Measurements from ENCODE around the gene MEIS2. TPM values are rescaled to one million over a fixed set of nuclear protein-coding genes. Genes with fewer than 3 reads are reported as not detected.

Gene MEIS2
- total RNA-seq, 1 experiment from 2014 or later, result 4.2 TPM

- DNase-seq (ENCODE audit: low read depth in 1 of 2, low spot score in 2 of 2), result no peak
- Histone ChIP-seq H3K27ac (no peak overlapping the region), H3K27me3 (replicated peaks) (no peaks in the 10 kb centered on the region), H3K9me3 (replicated peaks) (no peaks in the 10 kb centered on the region), H3K4me3 (no peak overlapping the region), H3K4me1 (replicated peaks) (no peaks in the 10 kb centered on the region), H3K36me3 (no peaks in the 10 kb centered on the region)
Observed at GRCh38 chr15:36947035-36947719, 153.2 kb downstream of the MEIS2 start.

DNA sequence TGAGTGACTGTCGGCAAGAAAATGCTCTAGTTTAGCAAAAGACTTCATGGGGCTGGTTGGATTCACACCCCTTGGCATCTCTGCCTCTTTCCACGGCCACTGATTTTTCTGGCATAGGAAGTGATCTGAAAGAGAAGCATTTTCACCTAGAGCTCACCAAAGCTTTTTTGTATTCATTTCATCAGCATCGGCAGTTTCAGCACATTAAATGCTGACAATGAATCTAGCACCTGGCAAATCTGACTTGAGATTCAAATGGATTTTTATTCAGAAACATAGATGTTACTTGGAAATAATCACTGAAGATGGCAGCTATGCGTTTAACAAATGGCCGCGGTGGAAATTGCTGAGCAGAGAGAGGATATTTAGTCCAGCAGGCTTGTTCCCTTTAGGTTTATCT, 155.9 kb downstream of the MEIS2 start:
- H3K27ac ChIP-seq, result no peak overlapping the region
- H3K36me3 ChIP-seq, result no peaks in the 10 kb centered on the region
- no peaks in the 10 kb centered on the region for H3K4me1 ChIP-seq (replicated peaks)
- no peak overlapping the region for H3K4me3 ChIP-seq
- DNase-seq (ENCODE audit: low read depth in 1 of 2, low spot score in 2 of 2), result no peak
- no peaks in the 10 kb centered on the region for H3K27me3 ChIP-seq (replicated peaks)
- H3K9me3 ChIP-seq (replicated peaks), result no peaks in the 10 kb centered on the region

DNA sequence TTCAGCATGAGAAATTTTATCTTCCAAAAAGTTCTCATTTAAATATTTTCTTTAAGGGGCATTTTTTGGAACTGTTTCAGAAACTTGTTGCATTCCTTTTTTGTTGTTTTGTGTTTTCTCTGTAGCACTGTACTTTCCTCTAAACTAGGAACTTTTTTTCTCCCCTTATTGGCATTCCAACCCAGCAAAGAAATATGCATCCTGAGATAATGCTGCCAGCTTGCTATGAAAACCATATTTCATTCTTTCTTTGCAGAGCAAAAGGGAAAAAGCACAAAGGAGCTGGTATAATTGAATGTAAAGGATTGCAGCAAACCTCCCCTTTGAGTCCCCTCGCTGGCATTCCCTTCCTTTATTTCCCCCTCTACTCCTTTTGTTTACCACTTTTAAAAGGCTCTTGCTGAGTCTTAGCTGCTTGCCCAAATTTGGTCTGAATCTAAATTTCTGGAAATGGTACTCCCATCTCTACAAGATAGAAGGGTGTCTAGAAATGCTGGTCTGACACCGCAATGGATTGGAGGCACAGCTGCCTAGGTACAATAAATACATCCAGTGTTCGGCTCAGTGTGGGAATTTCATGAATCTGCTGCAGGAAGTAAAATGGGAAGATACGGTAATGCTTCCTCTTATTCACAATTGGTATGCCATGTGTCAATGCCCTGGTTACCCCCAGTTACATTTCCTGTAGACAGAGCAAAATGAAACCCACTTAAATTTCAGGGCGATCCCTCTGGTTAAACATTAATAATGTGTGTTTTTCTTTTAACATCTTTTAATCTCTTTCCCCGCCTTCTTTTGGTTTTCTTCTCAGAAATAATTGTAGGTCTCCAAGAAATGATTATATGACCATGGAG, 156.6 kb downstream of the MEIS2 start:
- Histone ChIP-seq H3K4me1 (replicated peaks) (no peaks in the 10 kb centered on the region), H3K27ac (no peak overlapping the region), H3K9me3 (replicated peaks) (no peaks in the 10 kb centered on the region), H3K4me3 (no peak overlapping the region), H3K36me3 (no peaks in the 10 kb centered on the region), H3K27me3 (replicated peaks) (no peaks in the 10 kb centered on the region)
- DNase-seq (ENCODE audit: low read depth in 1 of 2, low spot score in 2 of 2), result no peak

DNA sequence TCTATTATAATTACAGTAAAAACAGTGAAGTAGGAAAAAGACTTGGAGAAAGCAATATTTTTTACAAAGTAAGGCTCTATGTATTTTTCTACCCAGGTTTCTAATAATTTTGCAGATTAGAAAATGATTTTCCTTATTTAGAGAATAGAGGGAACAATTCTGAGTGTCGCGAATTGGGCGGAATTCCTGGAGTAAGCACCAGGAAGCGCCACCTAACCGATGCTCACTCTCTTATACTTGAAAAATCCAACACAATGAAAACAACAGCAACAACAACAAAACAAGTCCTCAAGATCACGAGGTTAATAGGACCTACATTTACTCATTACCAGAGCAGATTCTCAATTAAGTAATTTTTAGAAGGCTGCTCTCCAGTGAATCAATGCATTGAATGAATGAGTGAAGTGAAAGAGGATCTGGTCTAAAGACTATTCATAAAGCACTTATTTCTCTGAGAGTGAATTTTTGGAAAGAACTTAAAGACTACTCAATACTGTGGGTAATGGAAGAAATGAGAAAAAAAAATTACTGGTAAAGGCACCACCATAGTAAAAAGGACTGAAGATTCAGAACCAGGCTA, 158.0 kb downstream of the MEIS2 start:
- no peaks in the 10 kb centered on the region for H3K9me3 ChIP-seq (replicated peaks)
- H3K36me3 ChIP-seq, result no peaks in the 10 kb centered on the region
- H3K27ac ChIP-seq, result no peak overlapping the region
- H3K4me1 ChIP-seq (replicated peaks), result no peaks in the 10 kb centered on the region
- H3K27me3 ChIP-seq (replicated peaks), result no peaks in the 10 kb centered on the region
- DNase-seq (ENCODE audit: low read depth in 1 of 2, low spot score in 2 of 2), result no peak
- no peak overlapping the region for H3K4me3 ChIP-seq

DNA sequence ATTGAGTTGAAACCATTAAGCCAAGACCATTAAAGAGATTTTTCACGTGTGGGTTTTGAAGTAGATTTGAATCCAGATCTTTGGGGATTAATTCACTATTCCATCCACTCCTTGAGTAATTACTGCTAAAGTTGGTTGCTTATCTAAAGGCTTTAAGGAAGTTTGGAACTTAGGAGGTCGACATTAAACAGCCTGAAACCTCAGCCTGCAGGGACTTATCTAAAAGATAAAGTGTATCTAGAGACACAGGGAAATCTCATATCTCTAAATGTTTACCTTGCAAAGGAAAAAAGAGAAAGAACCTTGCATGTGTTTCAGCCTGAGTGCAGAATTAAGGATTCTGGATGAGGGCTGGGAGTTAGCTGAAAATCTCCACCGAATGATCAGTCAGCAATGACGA, 158.6 kb downstream of the MEIS2 start:
- Histone ChIP-seq H3K36me3 (no peaks in the 10 kb centered on the region), H3K27ac (no peak overlapping the region), H3K4me3 (no peak overlapping the region), H3K9me3 (replicated peaks) (no peaks in the 10 kb centered on the region), H3K4me1 (replicated peaks) (no peaks in the 10 kb centered on the region), H3K27me3 (replicated peaks) (no peaks in the 10 kb centered on the region)
- DNase-seq (ENCODE audit: low read depth in 1 of 2, low spot score in 2 of 2), result no peak

GRCh38 chr15:36940636-36941260, 159.6 kb downstream of the MEIS2 start:
- Histone ChIP-seq H3K4me3 (no peak overlapping the region), H3K9me3 (replicated peaks) (no peaks in the 10 kb centered on the region), H3K4me1 (replicated peaks) (no peaks in the 10 kb centered on the region), H3K27me3 (replicated peaks) (no peaks in the 10 kb centered on the region), H3K36me3 (no peaks in the 10 kb centered on the region), H3K27ac (no peak overlapping the region)
- no peak for DNase-seq (ENCODE audit: low read depth in 1 of 2, low spot score in 2 of 2)

DNA sequence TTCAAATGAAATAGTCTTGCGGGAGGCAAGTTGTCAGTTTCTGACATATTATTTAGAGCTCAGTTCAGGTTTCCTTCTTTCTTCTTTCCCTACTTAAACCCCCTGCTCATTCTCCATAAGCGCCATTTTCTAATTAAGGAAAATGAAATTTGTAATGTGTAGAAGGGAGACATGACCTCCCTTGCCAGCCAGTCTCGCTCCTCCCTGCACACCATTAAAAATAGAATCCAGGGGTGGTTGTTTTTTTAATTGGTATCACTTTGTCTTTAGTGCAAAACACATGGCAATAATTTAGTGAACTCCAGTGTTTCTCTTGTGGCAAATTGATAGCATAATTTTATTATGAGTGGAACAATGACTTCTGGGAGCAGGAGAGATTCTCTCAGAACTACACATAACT, 160.1 kb downstream of the MEIS2 start:
- no peaks in the 10 kb centered on the region for H3K36me3 ChIP-seq
- H3K4me3 ChIP-seq, result no peak overlapping the region
- DNase-seq (ENCODE audit: low read depth in 1 of 2, low spot score in 2 of 2), result no peak
- H3K9me3 ChIP-seq (replicated peaks), result no peaks in the 10 kb centered on the region
- H3K4me1 ChIP-seq (replicated peaks), result no peaks in the 10 kb centered on the region
- H3K27me3 ChIP-seq (replicated peaks), result no peaks in the 10 kb centered on the region
- no peak overlapping the region for H3K27ac ChIP-seq

DNA sequence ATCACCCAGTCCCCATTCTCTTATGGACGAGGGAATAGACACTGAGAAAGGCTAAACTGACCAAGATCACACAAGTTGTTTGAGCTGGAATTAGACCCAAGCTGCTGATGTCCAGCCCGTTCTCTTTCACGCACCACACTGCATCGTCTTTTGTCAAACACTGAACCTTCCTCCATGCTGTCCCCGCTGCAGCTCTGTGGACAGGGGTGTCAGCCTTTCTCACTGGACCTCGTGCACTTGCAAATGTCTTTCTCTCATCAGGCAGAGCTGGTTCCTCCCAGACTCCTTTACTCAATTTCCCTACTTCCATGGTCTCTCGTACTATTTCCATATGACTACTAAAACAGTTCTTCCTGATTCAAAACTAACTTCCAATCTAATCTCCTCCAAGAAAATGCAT, 161.6 kb downstream of the MEIS2 start:
- Histone ChIP-seq H3K27ac (no peak overlapping the region), H3K9me3 (replicated peaks) (no peaks in the 10 kb centered on the region), H3K27me3 (replicated peaks) (no peaks in the 10 kb centered on the region), H3K4me3 (no peak overlapping the region), H3K4me1 (replicated peaks) (no peaks in the 10 kb centered on the region), H3K36me3 (no peaks in the 10 kb centered on the region)
- no peak for DNase-seq (ENCODE audit: low read depth in 1 of 2, low spot score in 2 of 2)

DNA sequence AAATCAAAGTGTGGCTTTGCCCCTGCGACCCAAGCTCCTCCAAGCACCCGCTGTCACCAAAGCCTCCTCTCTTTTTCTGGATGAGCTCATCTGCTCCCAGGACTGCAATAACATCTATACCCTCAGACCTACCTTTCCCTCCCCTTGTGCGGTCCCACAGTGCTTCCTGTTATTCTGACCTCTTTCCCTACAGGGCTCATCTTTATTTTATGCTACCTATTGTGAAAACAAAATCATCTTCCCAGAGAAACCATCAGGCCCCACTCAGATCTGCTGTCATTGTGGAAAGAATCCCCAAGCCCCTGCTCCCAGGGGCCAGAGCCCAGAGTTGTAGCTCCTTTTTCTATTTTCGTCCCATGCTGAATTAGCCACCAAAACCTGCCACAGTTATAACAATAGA, 162.2 kb downstream of the MEIS2 start:
- H3K4me3 ChIP-seq, result no peak overlapping the region
- H3K27ac ChIP-seq, result no peak overlapping the region
- no peaks in the 10 kb centered on the region for H3K9me3 ChIP-seq (replicated peaks)
- H3K4me1 ChIP-seq (replicated peaks), result no peaks in the 10 kb centered on the region
- H3K27me3 ChIP-seq (replicated peaks), result no peaks in the 10 kb centered on the region
- DNase-seq (ENCODE audit: low read depth in 1 of 2, low spot score in 2 of 2), result no peak
- no peaks in the 10 kb centered on the region for H3K36me3 ChIP-seq

DNA sequence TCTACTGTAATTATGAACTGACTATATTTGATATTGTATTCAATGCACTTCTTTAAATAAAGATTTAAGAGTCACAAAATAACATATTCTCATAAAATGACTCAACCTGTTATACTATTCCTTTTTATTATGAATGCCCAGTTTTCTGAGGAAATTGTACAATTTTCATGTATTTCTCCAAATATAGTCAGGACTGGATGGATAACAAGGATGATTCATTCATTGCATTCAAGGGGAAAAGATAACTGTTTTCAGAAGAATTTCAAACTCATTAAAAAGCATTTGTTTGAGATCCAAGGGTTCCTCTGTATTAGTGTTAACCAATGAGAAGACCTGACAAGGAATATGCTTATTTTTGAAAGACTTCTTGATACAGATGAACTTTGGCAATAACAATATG, 163.7 kb downstream of the MEIS2 start:
- DNase-seq (ENCODE audit: low read depth in 1 of 2, low spot score in 2 of 2), result no peak
- Histone ChIP-seq H3K9me3 (replicated peaks) (no peaks in the 10 kb centered on the region), H3K36me3 (no peaks in the 10 kb centered on the region), H3K4me1 (replicated peaks) (no peaks in the 10 kb centered on the region), H3K27ac (no peak overlapping the region), H3K4me3 (no peak overlapping the region), H3K27me3 (replicated peaks) (no peaks in the 10 kb centered on the region)

DNA sequence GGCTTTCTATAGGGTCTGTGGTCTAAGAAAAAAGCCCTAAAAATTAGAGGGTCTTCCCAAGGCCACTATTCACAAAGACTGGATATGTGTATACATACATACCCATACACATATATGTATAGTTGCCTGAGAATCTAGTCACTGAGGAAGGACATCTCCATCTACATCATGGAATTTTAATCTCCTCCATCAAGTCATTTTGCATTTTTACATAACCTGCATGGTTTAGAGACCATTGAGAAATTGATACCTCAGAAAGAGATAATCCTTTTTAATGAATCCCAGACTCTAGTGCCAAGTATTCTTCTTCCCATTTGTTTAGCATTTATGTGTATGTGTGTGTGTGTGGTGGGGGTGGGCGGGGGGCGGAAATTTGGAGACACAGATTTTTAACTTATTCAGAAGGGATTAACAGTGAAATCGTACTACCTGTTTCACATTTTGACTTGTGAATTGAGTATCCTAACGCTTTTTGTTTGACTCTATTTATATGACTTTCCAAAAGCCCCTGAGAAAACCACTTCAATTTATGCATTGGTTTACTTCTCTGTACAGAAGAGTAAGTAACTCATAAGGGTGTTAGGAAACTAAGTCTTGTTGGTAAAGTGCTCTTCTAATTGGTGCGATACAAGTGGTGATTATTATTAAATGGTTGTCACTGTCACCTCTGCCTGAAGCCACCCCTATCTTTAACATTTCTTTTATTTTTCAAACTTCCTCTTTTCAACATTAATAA, 166.9 kb downstream of the MEIS2 start:
- no peak overlapping the region for H3K27ac ChIP-seq
- H3K36me3 ChIP-seq, result no peaks in the 10 kb centered on the region
- no peaks in the 10 kb centered on the region for H3K27me3 ChIP-seq (replicated peaks)
- no peak for DNase-seq (ENCODE audit: low read depth in 1 of 2, low spot score in 2 of 2)
- H3K4me3 ChIP-seq, result no peak overlapping the region
- no peaks in the 10 kb centered on the region for H3K9me3 ChIP-seq (replicated peaks)
- H3K4me1 ChIP-seq (replicated peaks), result no peaks in the 10 kb centered on the region

DNA sequence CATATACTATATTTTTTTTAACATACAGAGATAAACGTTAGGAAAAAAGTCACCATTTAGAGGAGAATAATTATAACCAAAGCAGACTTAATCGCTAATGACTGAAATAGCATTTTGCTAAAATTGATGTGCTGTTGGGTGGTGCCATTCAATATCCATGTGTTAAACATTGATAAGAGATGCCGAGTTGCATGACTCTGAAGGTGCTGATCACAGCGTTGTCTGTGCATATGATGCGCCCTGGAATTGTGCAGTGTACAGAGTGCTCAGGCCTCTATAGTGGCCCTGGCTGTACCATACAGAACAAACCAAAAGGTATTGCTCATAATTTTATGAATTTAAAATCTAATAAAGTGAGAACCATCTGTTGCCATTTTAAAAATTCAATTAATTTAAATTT, 168.3 kb downstream of the MEIS2 start:
- no peaks in the 10 kb centered on the region for H3K27me3 ChIP-seq (replicated peaks)
- H3K4me3 ChIP-seq, result no peak overlapping the region
- no peak for DNase-seq (ENCODE audit: low read depth in 1 of 2, low spot score in 2 of 2)
- H3K4me1 ChIP-seq (replicated peaks), result no peaks in the 10 kb centered on the region
- H3K27ac ChIP-seq, result no peak overlapping the region
- H3K9me3 ChIP-seq (replicated peaks), result no peaks in the 10 kb centered on the region
- H3K36me3 ChIP-seq, result no peaks in the 10 kb centered on the region

- no peaks in the 10 kb centered on the region for H3K9me3 ChIP-seq (replicated peaks)
- H3K4me3 ChIP-seq, result no peak overlapping the region
- no peaks in the 10 kb centered on the region for H3K27me3 ChIP-seq (replicated peaks)
- DNase-seq (ENCODE audit: low read depth in 1 of 2, low spot score in 2 of 2), result no peak
- H3K27ac ChIP-seq, result no peak overlapping the region
- H3K36me3 ChIP-seq, result no peaks in the 10 kb centered on the region
- no peaks in the 10 kb centered on the region for H3K4me1 ChIP-seq (replicated peaks)
Observed at GRCh38 chr15:36931434-36931833, 168.9 kb downstream of the MEIS2 start.
